A673 (cell line): ENCODE results near the gene LGALS7.
"Not testable (repeated sequence)": the region's sequence is repeated elsewhere in the genome, so short reads cannot be mapped to it uniquely, and the experiment has no call there.

Source experiments
- EZH2 ChIP-seq: fragments of 200-600 bp; sonication (generic); IDR thresholded peaks from 2 replicates; pipeline ENCODE4 v1.6.1; 2017; ENCODE audit warnings: borderline replicate concordance, low read depth, mild to moderate bottlenecking, mixed read lengths, antibody characterized with exemption, low read length; ENCODE audit not compliant: poor library complexity, severe bottlenecking
- TF ChIP-seq, protein P1 (sequence below): fragments of 300-800, 200-600 bp; sonication (generic); conservative IDR thresholded peaks from 2 replicates; pipeline ENCODE4 v1.5.1; 2017; ENCODE audit warnings: low read depth, mild to moderate bottlenecking, antibody characterized with exemption, low read length, moderate library complexity, mixed read lengths

DNA sequence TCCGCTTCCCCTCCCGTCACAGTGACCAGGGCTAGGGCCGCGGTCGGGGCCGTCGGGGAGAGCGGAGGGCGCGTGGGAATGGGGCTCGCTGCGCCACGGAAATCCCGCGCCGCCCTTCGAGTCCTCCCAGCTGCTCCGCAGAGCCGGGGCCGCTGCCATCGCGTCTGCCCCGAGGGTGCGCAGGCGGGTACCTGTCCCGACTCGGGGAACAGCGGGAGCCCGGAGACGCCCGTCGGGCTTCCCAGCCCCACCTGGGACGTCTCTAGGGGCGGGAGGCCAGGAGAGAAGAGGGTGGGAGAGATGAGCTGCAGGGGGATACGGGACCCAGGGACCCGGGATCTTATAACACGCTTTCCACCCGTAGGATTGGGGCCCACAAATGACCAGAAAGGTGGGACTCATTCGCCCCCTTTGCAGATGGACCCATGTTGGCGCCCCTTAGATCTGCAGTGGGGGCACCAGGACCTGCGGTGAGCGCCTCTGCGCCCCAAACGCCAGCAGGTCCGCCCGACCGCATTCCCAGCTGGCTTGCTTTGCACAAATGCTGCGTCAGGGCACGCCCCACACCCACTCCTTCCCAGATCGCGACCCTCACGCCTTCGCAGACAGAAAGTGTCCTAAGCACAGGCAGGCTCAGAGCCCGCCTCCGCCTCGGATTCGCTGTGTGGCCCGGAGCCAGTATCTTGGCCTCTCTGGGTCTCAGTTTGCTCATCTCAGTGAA lies 2.9 kb downstream of the LGALS7 start:
- TF ChIP-seq, protein P1, sequence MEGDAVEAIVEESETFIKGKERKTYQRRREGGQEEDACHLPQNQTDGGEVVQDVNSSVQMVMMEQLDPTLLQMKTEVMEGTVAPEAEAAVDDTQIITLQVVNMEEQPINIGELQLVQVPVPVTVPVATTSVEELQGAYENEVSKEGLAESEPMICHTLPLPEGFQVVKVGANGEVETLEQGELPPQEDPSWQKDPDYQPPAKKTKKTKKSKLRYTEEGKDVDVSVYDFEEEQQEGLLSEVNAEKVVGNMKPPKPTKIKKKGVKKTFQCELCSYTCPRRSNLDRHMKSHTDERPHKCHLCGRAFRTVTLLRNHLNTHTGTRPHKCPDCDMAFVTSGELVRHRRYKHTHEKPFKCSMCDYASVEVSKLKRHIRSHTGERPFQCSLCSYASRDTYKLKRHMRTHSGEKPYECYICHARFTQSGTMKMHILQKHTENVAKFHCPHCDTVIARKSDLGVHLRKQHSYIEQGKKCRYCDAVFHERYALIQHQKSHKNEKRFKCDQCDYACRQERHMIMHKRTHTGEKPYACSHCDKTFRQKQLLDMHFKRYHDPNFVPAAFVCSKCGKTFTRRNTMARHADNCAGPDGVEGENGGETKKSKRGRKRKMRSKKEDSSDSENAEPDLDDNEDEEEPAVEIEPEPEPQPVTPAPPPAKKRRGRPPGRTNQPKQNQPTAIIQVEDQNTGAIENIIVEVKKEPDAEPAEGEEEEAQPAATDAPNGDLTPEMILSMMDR, result not testable (repeated sequence)
- not testable (repeated sequence) for TF ChIP-seq EZH2
